ENCODE measurements around the gene DNAJC6.
A peak's percentile ranks its signal among the peaks of the same experiment; 100 is the strongest.
"Not testable (repeated sequence)": the region's sequence is repeated elsewhere in the genome, so short reads cannot be mapped to it uniquely, and the experiment has no call there.

The DNAJC6 gene

GRCh38 chr1:65357291-65357960, 48.1 kb downstream of the DNAJC6 start:
- DNase-seq (ENCODE audit: low spot score), result no peak

DNA sequence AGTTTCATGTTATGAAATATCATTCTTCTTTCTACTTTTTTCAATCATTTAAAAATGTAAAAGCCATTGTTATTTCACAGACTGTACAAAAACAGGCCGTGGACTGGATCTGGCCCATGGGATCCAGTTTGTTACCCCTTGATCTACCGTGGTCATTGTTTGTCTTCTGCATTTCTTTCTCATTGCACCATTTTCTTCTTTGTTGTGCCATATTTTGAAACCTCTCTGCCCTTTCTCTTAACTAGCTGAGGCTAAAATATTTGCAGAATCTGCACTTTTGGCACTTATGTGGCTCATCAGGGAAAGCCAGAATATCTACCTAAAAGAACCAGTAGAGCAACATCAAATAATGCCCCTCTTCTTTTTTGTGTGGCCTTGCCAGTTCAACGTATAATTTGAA, 50.5 kb downstream of the DNAJC6 start:
- DNase-seq (ENCODE audit: low spot score), result no peak

GRCh38 chr1:65360648-65361047, 51.3 kb downstream of the DNAJC6 start:
- no peak for DNase-seq (ENCODE audit: low spot score)

DNA sequence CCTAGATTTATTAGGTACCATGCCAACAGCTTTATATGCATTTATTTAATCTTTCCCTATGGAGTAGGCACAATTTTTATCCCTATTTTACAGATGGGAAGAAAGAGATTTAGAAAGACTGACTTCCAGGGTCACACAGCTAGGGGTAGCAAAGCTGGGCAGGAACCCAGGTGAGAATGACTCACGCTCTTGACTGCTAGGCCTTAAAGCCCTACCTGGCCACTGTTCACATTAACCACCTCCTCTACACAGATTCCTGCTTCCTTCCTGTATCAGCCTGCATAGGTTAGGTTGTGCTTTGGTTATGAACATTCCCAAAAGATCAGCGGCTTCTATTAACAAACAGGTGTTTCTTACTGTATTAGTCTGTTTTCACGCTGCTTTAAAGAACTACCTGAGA, 53.2 kb downstream of the DNAJC6 start:
- DNase-seq (ENCODE audit: low spot score), result peak; percentile 8

GRCh38 chr1:65363484-65363883, 54.1 kb downstream of the DNAJC6 start:
- DNase-seq (ENCODE audit: low spot score), result no peak

GRCh38 chr1:65368403-65368802, 59.1 kb downstream of the DNAJC6 start:
- DNase-seq (ENCODE audit: low spot score), result no peak

DNA sequence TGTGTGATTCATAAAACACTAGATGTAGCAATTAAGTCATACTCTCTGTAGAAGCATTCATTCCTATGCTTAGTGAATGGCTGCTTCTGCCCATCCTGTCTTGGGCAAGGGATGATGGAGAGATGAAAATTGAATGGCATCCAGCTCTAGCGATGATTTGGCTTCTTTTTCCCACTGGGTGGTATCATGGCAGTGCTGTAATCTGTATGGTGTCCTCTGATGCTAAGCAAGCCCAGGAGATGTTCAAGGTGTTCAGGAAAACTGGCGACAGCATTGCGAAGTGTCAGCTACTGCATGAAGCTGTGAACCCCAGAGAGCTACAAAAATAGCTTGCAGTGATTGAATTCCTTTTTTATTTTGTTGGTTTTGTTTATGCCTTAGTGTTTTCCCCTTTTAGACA, 62.2 kb downstream of the DNAJC6 start:
- no peak for DNase-seq (ENCODE audit: low spot score)

GRCh38 chr1:65372557-65372956, 63.2 kb downstream of the DNAJC6 start:
- no peak for DNase-seq (ENCODE audit: low spot score)

- DNase-seq (ENCODE audit: low spot score), result no peak
Observed at GRCh38 chr1:65377496-65378246, 68.3 kb downstream of the DNAJC6 start.

DNA sequence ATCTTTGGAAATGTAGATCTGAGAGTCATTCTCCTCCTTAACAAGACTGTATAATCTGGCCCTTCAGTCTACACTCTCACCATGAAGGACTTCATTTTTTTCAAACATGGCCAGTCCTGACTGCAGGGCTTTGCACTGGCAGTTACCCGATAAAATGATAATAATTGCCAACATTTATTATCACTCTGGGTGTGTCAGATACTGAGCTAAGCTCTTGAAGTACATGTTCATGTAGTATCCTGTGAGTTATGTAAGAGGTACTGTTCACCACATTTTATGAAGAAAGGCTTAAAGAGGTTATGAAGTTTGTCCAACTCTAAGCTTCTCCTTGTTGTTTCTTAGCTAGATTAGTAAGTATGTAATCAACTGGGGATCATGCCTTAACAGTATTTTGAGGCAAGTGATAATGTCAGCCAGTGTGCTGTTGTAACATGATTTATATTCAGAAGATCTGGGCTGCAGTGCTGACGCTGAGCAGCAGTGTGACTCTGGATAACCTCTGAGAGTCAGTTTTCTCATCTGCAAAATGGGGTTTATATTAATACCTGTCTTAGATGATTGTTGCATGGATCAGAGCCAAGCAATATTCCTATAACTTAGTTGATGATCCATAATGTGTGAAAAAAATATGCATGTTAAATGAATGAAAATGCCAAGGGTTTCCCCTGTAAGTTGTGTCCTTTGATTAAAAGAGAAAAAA, 69.1 kb downstream of the DNAJC6 start:
- no peak for DNase-seq (ENCODE audit: low spot score)

DNA sequence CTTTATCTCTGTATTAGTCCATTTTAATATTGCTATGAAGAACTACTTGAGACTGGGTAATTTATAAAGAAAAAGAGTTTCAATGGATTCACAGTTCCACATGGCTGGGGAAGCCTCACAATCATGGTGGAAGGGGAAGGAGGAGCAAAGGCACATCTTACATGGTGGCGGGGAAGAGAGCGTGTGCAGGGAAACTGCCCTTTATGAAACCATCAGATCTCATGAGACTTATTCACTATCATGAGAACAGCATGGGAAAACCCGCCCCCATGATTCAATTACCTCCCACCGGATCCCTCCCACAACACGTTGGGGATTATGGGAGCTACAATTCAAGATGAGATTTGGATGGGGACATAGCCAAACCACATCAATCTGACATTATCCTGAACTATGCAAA, 75.1 kb downstream of the DNAJC6 start:
- not testable (repeated sequence) for DNase-seq (ENCODE audit: low spot score)

DNA sequence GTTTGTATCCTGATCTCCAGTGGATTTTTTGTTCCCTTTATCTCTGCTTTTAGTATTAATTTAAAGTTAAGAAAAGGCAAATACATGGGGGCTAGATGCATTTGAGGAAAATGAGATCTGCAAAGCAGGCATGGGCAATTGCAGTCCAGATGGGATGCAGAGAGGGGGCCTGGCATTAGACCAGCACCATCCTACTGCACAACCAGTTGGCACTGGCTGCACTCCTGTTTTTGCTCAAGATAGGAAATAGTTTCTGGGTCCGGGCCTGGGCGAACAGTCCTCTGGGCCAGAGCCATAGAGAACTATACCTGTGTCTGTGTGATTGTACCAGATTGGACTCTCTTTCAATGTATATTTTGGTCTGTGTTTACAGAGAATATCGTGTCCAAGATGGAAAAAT, 77.1 kb downstream of the DNAJC6 start:
- DNase-seq (ENCODE audit: low spot score), result no peak

DNA sequence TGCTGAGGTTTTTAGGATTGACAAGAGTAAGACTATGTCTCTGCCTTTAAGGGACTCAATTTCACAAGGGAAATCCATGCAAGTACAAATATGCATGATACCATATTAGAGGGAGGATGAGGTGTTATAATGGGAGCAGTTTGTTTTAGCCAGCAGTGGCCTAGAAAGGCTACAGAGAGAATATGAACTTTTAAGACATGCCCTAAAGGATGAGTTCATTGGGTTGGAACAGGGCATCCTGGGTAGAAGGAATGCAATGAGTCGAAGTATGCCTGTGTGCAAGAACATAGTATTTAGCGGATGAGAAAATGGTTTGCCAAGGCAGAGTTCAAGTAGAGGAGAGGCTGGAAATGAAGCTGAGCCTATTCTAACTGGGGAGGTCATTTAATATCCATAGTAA, 78.5 kb downstream of the DNAJC6 start:
- DNase-seq (ENCODE audit: low spot score), result no peak

DNA sequence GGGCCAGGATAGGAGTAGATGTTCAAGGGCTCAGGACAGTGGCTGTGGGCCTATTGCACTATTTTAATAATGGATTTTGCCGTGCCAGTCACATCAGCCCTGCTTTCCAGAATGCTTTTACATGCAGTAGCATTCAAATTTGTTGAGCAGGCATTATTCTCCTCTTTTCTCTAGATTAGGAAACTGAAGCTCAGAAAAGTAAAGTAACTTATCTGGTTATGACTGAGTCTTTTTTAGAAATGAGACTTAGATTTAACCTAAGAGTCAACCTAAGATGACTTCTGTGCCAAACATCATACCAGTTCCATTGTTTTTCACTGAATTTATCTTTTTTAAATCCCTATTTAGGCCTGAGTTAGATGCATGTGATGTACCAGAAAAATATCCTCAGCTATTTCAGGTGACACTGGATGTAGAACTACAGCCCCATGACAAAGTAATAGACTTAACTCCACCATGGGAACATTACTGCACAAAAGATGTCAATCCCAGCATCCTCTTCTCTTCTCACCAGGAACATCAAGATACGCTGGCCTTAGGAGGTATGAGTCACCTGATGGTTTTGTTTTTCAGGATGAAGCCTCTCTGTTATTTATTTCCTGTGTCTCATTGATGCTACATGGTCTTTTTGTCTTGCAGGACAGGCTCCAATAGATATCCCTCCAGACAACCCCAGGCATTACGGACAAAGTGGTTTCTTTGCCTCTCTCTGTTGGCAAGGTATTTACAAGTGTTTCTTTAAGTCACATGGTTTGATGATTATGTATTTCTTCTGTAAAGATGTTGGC, 79.8 kb downstream of the DNAJC6 start:
- DNase-seq (ENCODE audit: low spot score), result no peak

DNA sequence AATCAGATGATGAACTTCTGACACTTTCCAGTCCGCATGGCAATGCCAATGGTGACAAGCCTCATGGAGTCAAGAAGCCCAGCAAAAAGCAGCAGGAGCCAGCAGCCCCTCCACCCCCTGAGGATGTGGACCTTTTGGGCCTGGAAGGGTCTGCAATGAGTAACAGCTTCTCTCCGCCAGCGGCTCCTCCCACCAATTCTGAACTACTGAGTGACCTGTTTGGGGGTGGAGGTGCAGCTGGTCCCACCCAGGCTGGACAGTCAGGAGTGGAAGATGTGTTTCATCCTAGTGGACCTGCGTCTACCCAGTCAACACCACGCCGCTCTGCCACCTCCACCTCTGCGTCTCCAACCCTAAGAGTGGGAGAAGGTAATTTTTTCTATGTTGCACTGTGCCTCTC, 83.2 kb downstream of the DNAJC6 start:
- DNase-seq (ENCODE audit: low spot score), result no peak

GRCh38 chr1:65393347-65393746, 84.0 kb downstream of the DNAJC6 start:
- no peak for DNase-seq (ENCODE audit: low spot score)

DNA sequence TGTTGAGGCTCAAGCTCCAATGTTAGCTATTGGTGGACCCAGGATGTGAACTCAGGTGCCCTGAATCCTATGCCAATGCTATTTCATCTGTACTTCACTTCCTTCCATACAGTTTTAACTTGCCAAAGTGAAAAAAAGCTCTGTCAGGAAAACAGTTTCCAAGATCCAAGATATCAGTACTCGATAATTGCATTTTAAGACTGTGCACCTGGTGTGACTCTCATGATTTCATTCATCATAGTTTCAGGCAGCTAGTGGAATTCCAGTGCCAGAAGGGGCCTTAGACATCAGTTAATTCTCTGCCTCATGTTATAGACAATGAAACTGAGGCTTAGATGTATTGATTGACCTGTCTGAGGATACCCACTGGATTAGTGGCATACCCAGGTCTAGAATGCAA, 84.6 kb downstream of the DNAJC6 start:
- no peak for DNase-seq (ENCODE audit: low spot score)

DNA sequence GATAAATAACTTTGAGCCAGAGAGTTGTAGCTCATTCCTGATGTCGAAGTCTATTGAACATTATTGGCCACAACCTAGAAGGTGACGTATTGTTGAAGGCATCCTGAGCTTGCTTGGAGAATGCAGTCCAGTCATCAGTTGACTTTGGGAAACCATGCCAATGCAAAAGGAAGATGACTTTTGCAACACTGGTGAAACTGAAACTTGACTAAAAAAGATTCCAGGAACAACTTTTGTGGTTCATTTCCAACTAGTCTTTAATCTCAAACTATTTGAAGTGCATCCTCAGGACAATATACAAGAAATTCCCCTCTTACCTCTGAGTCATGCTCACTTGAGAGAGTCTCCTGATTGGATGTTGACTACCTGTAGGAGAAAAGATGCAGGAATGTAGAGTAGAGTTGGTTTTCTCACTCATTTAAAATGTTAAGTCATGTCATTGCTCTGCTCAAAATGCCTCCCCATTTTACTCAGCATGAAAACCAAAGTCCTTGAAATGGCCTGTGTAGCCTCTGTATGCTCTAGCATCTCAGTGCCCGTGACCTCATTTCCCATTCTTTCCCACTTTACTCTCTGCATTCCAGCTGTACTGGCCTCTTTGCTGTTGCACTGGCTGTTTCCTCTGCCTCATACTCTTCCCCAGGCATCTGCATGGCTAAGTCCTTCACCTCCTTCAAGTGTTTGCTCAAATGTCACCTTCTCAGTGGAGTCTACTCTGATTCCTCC, 86.7 kb downstream of the DNAJC6 start:
- DNase-seq (ENCODE audit: low spot score), result no peak

GRCh38 chr1:65398083-65398482, 88.7 kb downstream of the DNAJC6 start:
- no peak for DNase-seq (ENCODE audit: low spot score)

- no peak for DNase-seq (ENCODE audit: low spot score)
Observed at GRCh38 chr1:65399003-65399402, 89.7 kb downstream of the DNAJC6 start.

DNA sequence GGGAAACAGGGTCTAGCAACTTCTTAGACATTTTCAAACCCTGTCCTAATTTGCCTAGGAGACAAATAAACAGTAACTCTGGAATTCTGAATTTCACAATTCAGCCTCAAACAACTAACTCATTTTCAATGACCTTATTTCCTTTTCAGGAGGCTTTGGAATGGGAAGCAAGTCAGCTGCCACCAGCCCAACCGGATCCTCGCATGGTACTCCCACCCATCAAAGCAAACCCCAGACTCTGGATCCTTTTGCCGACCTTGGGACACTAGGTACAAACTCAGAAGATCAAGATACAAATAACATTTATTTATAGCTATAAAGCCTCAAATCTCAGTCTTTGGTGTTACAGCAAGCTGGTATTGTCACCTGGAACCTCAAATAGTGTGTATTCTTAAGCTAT, 92.3 kb downstream of the DNAJC6 start:
- no peak for DNase-seq (ENCODE audit: low spot score)

DNA sequence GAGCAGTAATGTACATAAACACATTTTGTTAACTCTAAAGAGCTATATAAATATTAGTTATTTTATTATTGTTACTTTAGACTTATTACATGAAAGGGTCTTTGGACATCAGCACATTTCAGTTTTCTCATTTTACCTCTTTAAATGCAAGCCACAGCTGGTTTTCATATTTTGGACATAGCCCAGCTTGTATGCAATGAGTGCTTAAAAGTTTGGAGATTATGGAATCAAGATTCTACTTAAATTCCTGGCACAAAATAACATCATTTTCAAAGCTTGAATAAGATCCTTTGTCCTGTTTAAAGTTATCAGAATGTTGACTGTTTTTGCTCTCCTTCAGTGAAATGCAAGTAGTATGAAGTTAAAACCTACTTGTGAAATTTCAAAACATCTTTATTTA, 95.6 kb downstream of the DNAJC6 start:
- DNase-seq (ENCODE audit: low spot score), result no peak
